Keratinocyte (primary cell): ENCODE results near the gene GNMT. TPM values are rescaled to one million over a fixed set of nuclear protein-coding genes. Genes with fewer than 3 reads are reported as not detected.
"Not testable (repeated sequence)": the region's sequence is repeated elsewhere in the genome, so short reads cannot be mapped to it uniquely, and the experiment has no call there.

ENCODE experiments used
- DNase-seq: peaks from one replicate; pipeline ENCODE4 v3.0.0-alpha.2; 2011; ENCODE audit warnings: low read depth, missing footprints, low spot score
- FAIRE-seq: peaks from 2 replicates; lab custom pipeline; 2011; peaks lifted over from hg19 to GRCh38; lab: Jason Lieb, UNC
- H2AFZ ChIP-seq: 2 replicates; pipeline ENCODE4 v1.6.0; 2012; ENCODE audit warnings: low read length, control low read depth, inconsistent platforms; ENCODE audit not compliant: control insufficient read depth
- H3K27ac ChIP-seq: 2 replicates; pipeline ENCODE4 v1.5.1; 2011; ENCODE audit warnings: low read length; ENCODE audit not compliant: control insufficient read depth, insufficient read depth
- H3K27me3 ChIP-seq: 3 replicates; pipeline ENCODE4 v1.6.0; 2011; ENCODE audit warnings: low read length; ENCODE audit not compliant: control insufficient read depth, insufficient read depth; ENCODE audit errors: extremely low read depth
- H3K36me3 ChIP-seq, 2 experiments: 2 replicates in 1 of 2; 3 replicates in 1 of 2; pipeline ENCODE4 v1.5.1; 2011; ENCODE audit warnings: low read length in 2 of 2, mild to moderate bottlenecking in 1 of 2; ENCODE audit not compliant: control insufficient read depth in 2 of 2, insufficient read depth in 2 of 2; ENCODE audit errors: extremely low read depth in 1 of 2
- H3K4me1 ChIP-seq: 3 replicates; pipeline ENCODE4 v1.5.1; 2011; ENCODE audit warnings: low read length; ENCODE audit not compliant: control insufficient read depth, insufficient read depth; ENCODE audit errors: extremely low read depth
- H3K4me2 ChIP-seq: 3 replicates; pipeline ENCODE4 v1.6.0; 2011; ENCODE audit warnings: low read depth, low read length; ENCODE audit not compliant: control insufficient read depth, insufficient read depth; ENCODE audit errors: extremely low read depth
- H3K4me3 ChIP-seq, 3 experiments: fragments of 200-600 bp in 1 of 3; sonication (generic) in 1 of 3; 2 replicates in 2 of 3; 3 replicates in 1 of 3; pipeline ENCODE4 v1.5.1; 2011 to 2016; ENCODE audit warnings: low read length in 3 of 3, mild to moderate bottlenecking in 3 of 3, control low read depth in 2 of 3, inconsistent platforms in 1 of 3, low read depth in 1 of 3, mixed read lengths in 1 of 3, mixed run types in 1 of 3, moderate library complexity in 1 of 3; ENCODE audit not compliant: control insufficient read depth in 2 of 3, insufficient read depth in 2 of 3; ENCODE audit errors: extremely low read depth in 1 of 3
- H3K79me2 ChIP-seq: 2 replicates; pipeline ENCODE4 v1.6.0; 2012; ENCODE audit warnings: low read length; ENCODE audit not compliant: control insufficient read depth, insufficient read depth
- H3K9ac ChIP-seq: 3 replicates; pipeline ENCODE4 v1.6.0; 2011; ENCODE audit warnings: low read length; ENCODE audit not compliant: control insufficient read depth, insufficient read depth; ENCODE audit errors: extremely low read depth
- H3K9me1 ChIP-seq: 3 replicates; pipeline ENCODE4 v1.6.0; 2011; ENCODE audit warnings: low read length; ENCODE audit not compliant: control insufficient read depth, insufficient read depth; ENCODE audit errors: extremely low read depth
- H3K9me3 ChIP-seq: 2 replicates; pipeline ENCODE4 v1.5.1; 2012; ENCODE audit warnings: low read depth, low read length; ENCODE audit not compliant: control insufficient read depth
- H4K20me1 ChIP-seq: 3 replicates; pipeline ENCODE4 v1.6.0; 2011; ENCODE audit warnings: low read length; ENCODE audit not compliant: control insufficient read depth, insufficient read depth; ENCODE audit errors: extremely low read depth
- EZH2 ChIP-seq: IDR thresholded peaks from one replicate; pipeline ENCODE4 v1.6.1; 2012; ENCODE audit warnings: inconsistent platforms, mild to moderate bottlenecking, low read length, moderate library complexity
- dilution Hi-C: fragments of 300-500 bp; cut with MboI; formaldehyde crosslinking; loops from one replicate; pipeline ENCODE4 v1.7.0; 2020; ENCODE audit warnings: low sequenced_read_pairs; ENCODE audit not compliant: extremely low pct_ligation_motif_present
- polyA plus RNA-seq, 5 experiments: library from polyadenylated mRNA; depleted of rRNA in 3 of 5; stranded (reverse) in 3 of 5; stranded (forward) in 1 of 5; unstranded in 1 of 5; fragments of >200 nt; gene quantifications; 1 replicate in 1 of 5; 2 replicates in 3 of 5; 3 replicates in 1 of 5; pipeline versions ENCODE4 v1.2.1 to v1.2.3, GENCODE V29; 2011 to 2012; ENCODE audit warnings: missing spikeins in 2 of 5, low read depth in 1 of 5, low replicate concordance in 1 of 5
- TF ChIP-seq, protein P1 (sequence below), 3 experiments: IDR thresholded peaks in 1 of 3; conservative IDR thresholded peaks in 1 of 3; optimal IDR thresholded peaks in 1 of 3; 2 replicates in 2 of 3; 3 replicates in 1 of 3; pipeline versions ENCODE3 to v1.5.1; 2011; ENCODE audit warnings: low read length in 3 of 3, mild to moderate bottlenecking in 3 of 3, moderate library complexity in 2 of 3, control low read depth in 1 of 3, inconsistent platforms in 1 of 3; ENCODE audit not compliant: insufficient read depth in 2 of 3; ENCODE audit errors: extremely low read depth in 1 of 3

GNMT gene
- polyA plus RNA-seq, 1 donor (not counting 4 experiments of a cell fraction or from before 2014, with no cell fraction given) = 0.08 TPM

GRCh38 chr6:42940493-42941045 lies 20.0 kb upstream of the GNMT start:
- dilution Hi-C loops = no loop called here

GRCh38 chr6:42941356-42941755 lies 19.2 kb upstream of the GNMT start:
- dilution Hi-C loops, H2AFZ ChIP-seq: not testable (repeated sequence)
- peaks cover 16 to 17% of the 10 kb centered on the region in 2 experiments for H3K36me3 ChIP-seq

More at GRCh38 chr6:42940493-42941045, 20.0 kb upstream of the GNMT start:
- Histone ChIP-seq H3K79me2 (no peaks in the 10 kb centered on the region), H2AFZ (no peak overlapping the region), H3K9ac (no peak overlapping the region), H3K4me1 (no peaks in the 10 kb centered on the region), H4K20me1 (no peaks in the 10 kb centered on the region), H3K4me2 (no peak overlapping the region), H3K9me1 (no peaks in the 10 kb centered on the region), H3K36me3 (peaks cover 21% of the 10 kb centered on the region in 2 experiments), H3K9me3 (no peaks in the 10 kb centered on the region), H3K4me3 (no peak overlapping the region), H3K27me3 (no peaks in the 10 kb centered on the region), H3K27ac (no peak overlapping the region)
- TF ChIP-seq EZH2 = no peak
- TF ChIP-seq, protein P1, sequence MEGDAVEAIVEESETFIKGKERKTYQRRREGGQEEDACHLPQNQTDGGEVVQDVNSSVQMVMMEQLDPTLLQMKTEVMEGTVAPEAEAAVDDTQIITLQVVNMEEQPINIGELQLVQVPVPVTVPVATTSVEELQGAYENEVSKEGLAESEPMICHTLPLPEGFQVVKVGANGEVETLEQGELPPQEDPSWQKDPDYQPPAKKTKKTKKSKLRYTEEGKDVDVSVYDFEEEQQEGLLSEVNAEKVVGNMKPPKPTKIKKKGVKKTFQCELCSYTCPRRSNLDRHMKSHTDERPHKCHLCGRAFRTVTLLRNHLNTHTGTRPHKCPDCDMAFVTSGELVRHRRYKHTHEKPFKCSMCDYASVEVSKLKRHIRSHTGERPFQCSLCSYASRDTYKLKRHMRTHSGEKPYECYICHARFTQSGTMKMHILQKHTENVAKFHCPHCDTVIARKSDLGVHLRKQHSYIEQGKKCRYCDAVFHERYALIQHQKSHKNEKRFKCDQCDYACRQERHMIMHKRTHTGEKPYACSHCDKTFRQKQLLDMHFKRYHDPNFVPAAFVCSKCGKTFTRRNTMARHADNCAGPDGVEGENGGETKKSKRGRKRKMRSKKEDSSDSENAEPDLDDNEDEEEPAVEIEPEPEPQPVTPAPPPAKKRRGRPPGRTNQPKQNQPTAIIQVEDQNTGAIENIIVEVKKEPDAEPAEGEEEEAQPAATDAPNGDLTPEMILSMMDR (optimal IDR thresholded peaks at IDR 0.05 in 1 of 3, IDR thresholded peaks at IDR 0.05 in 1 of 3, conservative IDR thresholded peaks at IDR 0.05 in 1 of 3; ENCODE audit: extremely low read depth in 1 of 3, insufficient read depth in 2 of 3, low read length in 3 of 3) = no peak
- no peak for FAIRE-seq
- no peak for DNase-seq

DNA sequence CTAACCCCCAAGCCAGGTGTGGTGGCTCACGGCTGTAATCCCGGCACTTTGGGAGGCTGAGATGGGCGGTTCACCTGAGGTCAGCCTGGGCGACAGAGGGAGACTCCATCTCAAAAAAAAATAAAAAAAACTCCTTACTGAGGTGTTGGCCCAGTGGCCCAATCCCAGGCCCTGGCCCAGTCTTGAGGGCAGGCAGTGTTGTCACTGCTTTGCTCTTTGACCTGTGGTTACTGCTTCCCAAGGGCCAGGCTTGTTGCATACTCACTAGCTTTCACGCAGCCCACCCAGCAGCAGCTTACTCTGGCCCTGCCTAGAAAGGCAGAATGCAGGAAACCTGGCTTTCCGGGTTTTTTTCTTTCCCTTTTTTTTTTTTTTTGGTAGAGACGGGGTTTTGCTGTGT lies 18.1 kb upstream of the GNMT start:
- dilution Hi-C loops = no loop called here
- no peaks in the 10 kb centered on the region for H3K79me2 ChIP-seq
- H2AFZ ChIP-seq = no peak overlapping the region
- H3K36me3 ChIP-seq = peaks cover 14 to 15% of the 10 kb centered on the region in 2 experiments
- no peak overlapping the region for H3K4me2 ChIP-seq
- H3K27ac ChIP-seq = no peak overlapping the region
- no peaks in the 10 kb centered on the region for H3K9me3 ChIP-seq
- H3K27me3 ChIP-seq = no peaks in the 10 kb centered on the region
- H3K4me3 ChIP-seq = no peak overlapping the region
- TF ChIP-seq, protein P1 (optimal IDR thresholded peaks at IDR 0.05 in 1 of 3, IDR thresholded peaks at IDR 0.05 in 1 of 3, conservative IDR thresholded peaks at IDR 0.05 in 1 of 3; ENCODE audit: extremely low read depth in 1 of 3, insufficient read depth in 2 of 3, low read length in 3 of 3) = no peak
- no peak for TF ChIP-seq EZH2
- H3K4me1 ChIP-seq = no peaks in the 10 kb centered on the region
- DNase-seq = no peak
- no peaks in the 10 kb centered on the region for H4K20me1 ChIP-seq
- H3K9me1 ChIP-seq = no peaks in the 10 kb centered on the region
- no peak overlapping the region for H3K9ac ChIP-seq
- FAIRE-seq = no peak

More at GRCh38 chr6:42941356-42941755, 19.2 kb upstream of the GNMT start:
- H3K9ac ChIP-seq, H3K9me3 ChIP-seq, H3K4me2 ChIP-seq, H3K79me2 ChIP-seq, H4K20me1 ChIP-seq, H3K9me1 ChIP-seq, H3K4me3 ChIP-seq, FAIRE-seq, H3K27ac ChIP-seq, DNase-seq, H3K4me1 ChIP-seq, H3K27me3 ChIP-seq: not testable (repeated sequence)
